EH (cell line): ENCODE results near the gene RPUSD2.

ENCODE experiments used
- DNase-seq: peaks from one replicate; pipeline ENCODE4 v3.0.0-alpha.2; 2015; ENCODE audit warnings: low read depth

Gene RPUSD2

GRCh38 chr15:40623361-40623760, 54.3 kb downstream of the RPUSD2 start:
- no peak for DNase-seq
